Ovary (tissue), 9 donors: ENCODE measurements around the gene RASSF8. TPM values are rescaled to one million over a fixed set of nuclear protein-coding genes. Genes with fewer than 3 reads are reported as not detected.

Experiments used
- DNase-seq, 5 donors: peaks; one replicate each; pipeline ENCODE4 v3.0.0-alpha.2; 2019 to 2020
- H3K27ac ChIP-seq, 2 donors: fragments of 200-600 bp; one replicate each; pipeline versions ENCODE4 v1.5.1 to v1.8.0; 2019 to 2022
- H3K27me3 ChIP-seq: fragments of 200-600 bp; one replicate; pipeline ENCODE4 v1.8.0; 2022
- H3K36me3 ChIP-seq: fragments of 200-600 bp; sonication (generic); one replicate; pipeline ENCODE4 v1.5.1; 2019
- H3K4me1 ChIP-seq: one replicate; pipeline ENCODE4 v1.8.1; 2013; ENCODE audit warnings: mild to moderate bottlenecking, moderate library complexity; ENCODE audit not compliant: insufficient read depth
- H3K4me3 ChIP-seq: fragments of 200-600 bp; sonication (generic); one replicate; pipeline ENCODE4 v1.5.1; 2017
- H3K9me3 ChIP-seq, 2 donors: fragments of 200-600 bp in 1 of 2; sonication (generic) in 1 of 2; one replicate each; pipeline versions ENCODE4 v1.5.1 to v1.8.1; 2013 to 2019; ENCODE audit warnings: mild to moderate bottlenecking in 1 of 2, moderate library complexity in 1 of 2
- CTCF ChIP-seq, 3 donors: fragments of 450-650 bp in 2 of 3; fragments of 200-600 bp in 1 of 3; IDR thresholded peaks; one replicate each; pipeline versions ENCODE4 v1.5.1 to v1.8.0; 2016 to 2022; ENCODE audit warnings: antibody characterized with exemption in 3 of 3, mild to moderate bottlenecking in 1 of 3
- EP300 ChIP-seq: sonication (generic); formaldehyde crosslinking; IDR thresholded peaks from one replicate; pipeline ENCODE4 v1.6.1; 2017; ENCODE audit warnings: antibody characterized with exemption
- POLR2A ChIP-seq: fragments of 450-650 bp; IDR thresholded peaks from one replicate; pipeline ENCODE4 v1.6.1; 2017; ENCODE audit warnings: antibody characterized with exemption, mild to moderate bottlenecking, moderate library complexity
- WGBS, 3 donors: extraction: QIAGEN DNeasy Blood & Tissue Kit in 1 of 3; methylation state at CpG; one replicate each; pipeline versions ENCODE4 v1.1.5 to v1.1.7; 2013 to 2017; 5-methylcytosine and 5-hydroxymethylcytosine counted together
- intact Hi-C, 4 donors: fragments of 100-400 bp; cut with DNase I; formaldehyde crosslinking; loops; one replicate each; pipeline versions ENCODE4 v1.11.0 to v1.15.1; 2022 to 2023
- polyA plus RNA-seq, 2 donors: library from polyadenylated mRNA; stranded (reverse); fragments of 200-250 nt in 1 of 2; fragments of 350-450 nt in 1 of 2; fragmentation: Illumina TruSeq in 1 of 2; extraction: RNeasy Lipid Tissue Mini Kit (QIAGEN cat#74804) in 1 of 2; gene quantifications; one replicate each; pipeline ENCODE4 v1.2.3, GENCODE V29; 2013 to 2014
- total RNA-seq, 7 donors: library from RNA; depleted of rRNA in 2 of 7; stranded (reverse); fragments of >200 nt in 2 of 7; fragmentation: NEBNext Ultra II Directional in 3 of 7; extraction: Animal tissue kit (Norgen Biotek cat#: 25700) in 3 of 7; gene quantifications; one replicate each; pipeline versions ENCODE4 v1.1.0 to v1.2.4, GENCODE V29; 2016 to 2023
- donor health status: DM: no; HTN: no; CAD: no; lungs with moderate emphysema.
- donor health status: DM: no; HTN: no; CAD: no.
- donor health status: Bipolar disorder and iron deficiency.
- donor health status: DM: yes; HTN: yes; CAD: no.
- donor health status: DM: no; HTN: no; CAD: no.
- donor health status: DM: yes; HTN: yes; CAD: no.

The RASSF8 gene
- total and polyA plus RNA-seq, 9 donors = 16.5 to 134 (median 82.5) TPM

- intact Hi-C loops = loop anchor here in 1 of 4 donors (10.0 kb wide), 1 partner anchor 165 kb away; no protein-coding TSS in a partner anchor
- Histone ChIP-seq H3K4me1 (no peaks in the 10 kb centered on the region), H3K27me3 (no peaks in the 10 kb centered on the region), H3K36me3 (no peaks in the 10 kb centered on the region), H3K9me3 (no peaks in the 10 kb centered on the region), H3K4me3 (no peak overlapping the region), H3K27ac (no peak overlapping the region)
- no peak for DNase-seq
- TF ChIP-seq POLR2A = no peak
- no peak for TF ChIP-seq CTCF (IDR thresholded peaks at IDR 0.05)
- TF ChIP-seq EP300 = no peak
Measured at GRCh38 chr12:26069796-26070195, 111.3 kb downstream of the RASSF8 start.

GRCh38 chr12:26077915-26078702 lies 119.6 kb downstream of the RASSF8 start:
- DNase-seq = no peak
- TF ChIP-seq POLR2A (no peak), CTCF (IDR thresholded peaks at IDR 0.05) (no peak), EP300 (no peak)
- Histone ChIP-seq H3K27me3 (no peaks in the 10 kb centered on the region), H3K27ac (no peak overlapping the region), H3K4me3 (no peak overlapping the region), H3K36me3 (no peaks in the 10 kb centered on the region), H3K9me3 (no peaks in the 10 kb centered on the region), H3K4me1 (no peaks in the 10 kb centered on the region)
- intact Hi-C loops = loop anchor here in 1 of 4 donors (10.0 kb wide), 1 partner anchor 173 kb away; no protein-coding TSS in a partner anchor
- WGBS, 3 donors = 95% methylated on average over 2 of the region's 2 CpGs

GRCh38 chr12:26080911-26081310 lies 122.4 kb downstream of the RASSF8 start:
- TF ChIP-seq POLR2A (no peak), CTCF (IDR thresholded peaks at IDR 0.05) (no peak), EP300 (no peak)
- no peaks in the 10 kb centered on the region for H3K4me1 ChIP-seq
- WGBS, 3 donors = 92 to 95% (median 94%) methylated on average over 1 of the region's 1 CpG

GRCh38 chr12:26086936-26087335 lies 128.5 kb downstream of the RASSF8 start:
- no peaks in the 10 kb centered on the region for H3K4me1 ChIP-seq
- WGBS, 3 donors = 87 to 97% (median 94%) methylated on average over 1 of the region's 1 CpG
- DNase-seq = no peak
- H3K27ac ChIP-seq = no peak overlapping the region
- H3K9me3 ChIP-seq = no peaks in the 10 kb centered on the region
- H3K36me3 ChIP-seq = no peaks in the 10 kb centered on the region
- no peaks in the 10 kb centered on the region for H3K27me3 ChIP-seq
- intact Hi-C loops = loop anchor here in 1 of 4 donors (10.0 kb wide), 1 partner anchor 652 kb away; no protein-coding TSS in a partner anchor
- TF ChIP-seq CTCF (IDR thresholded peaks at IDR 0.05) (no peak), EP300 (no peak), POLR2A (no peak)
- H3K4me3 ChIP-seq = no peak overlapping the region

More at GRCh38 chr12:26080911-26081310, 122.4 kb downstream of the RASSF8 start:
- Histone ChIP-seq H3K4me3 (no peak overlapping the region), H3K36me3 (no peaks in the 10 kb centered on the region), H3K27me3 (no peaks in the 10 kb centered on the region), H3K27ac (no peak overlapping the region), H3K9me3 (no peaks in the 10 kb centered on the region)
- intact Hi-C loops = loop anchor here in 1 of 4 donors (10.0 kb wide), 1 partner anchor 646 kb away; no protein-coding TSS in a partner anchor
- DNase-seq = no peak
